Neuronal stem cell (in vitro differentiated cells): ENCODE results near the gene ENO4.

Experiments used
- DNase-seq: peaks from one replicate; pipeline ENCODE4 v3.0.0-alpha.2; 2013; ENCODE audit warnings: low spot score
- H2AFZ ChIP-seq: one replicate; pipeline ENCODE4 v1.6.1; 2013; ENCODE audit warnings: mild to moderate bottlenecking, low read length, inconsistent platforms
- H2AK5ac ChIP-seq: 2 replicates; pipeline ENCODE4 v1.6.1; 2013; ENCODE audit warnings: low read depth, mild to moderate bottlenecking, inconsistent platforms, low read length, moderate library complexity, mixed read lengths
- H2BK120ac ChIP-seq: 2 replicates; pipeline ENCODE4 v1.6.1; 2013; ENCODE audit warnings: low read depth, mild to moderate bottlenecking, inconsistent platforms, low read length, moderate library complexity, mixed read lengths
- H2BK12ac ChIP-seq: one replicate; pipeline ENCODE4 v1.6.1; 2013; ENCODE audit warnings: low read length, inconsistent platforms
- H2BK15ac ChIP-seq: 2 replicates; pipeline ENCODE4 v1.6.1; 2013; ENCODE audit warnings: mild to moderate bottlenecking, low read length, inconsistent platforms, mixed read lengths
- H2BK5ac ChIP-seq: one replicate; pipeline ENCODE4 v1.6.1; 2013; ENCODE audit warnings: inconsistent platforms, mild to moderate bottlenecking, low read length, moderate library complexity
- H3K14ac ChIP-seq: one replicate; pipeline ENCODE4 v1.6.1; 2013; ENCODE audit warnings: low read length, inconsistent platforms
- H3K18ac ChIP-seq: 2 replicates; pipeline ENCODE4 v1.6.1; 2013; ENCODE audit warnings: low read length, inconsistent platforms
- H3K23ac ChIP-seq: 2 replicates; pipeline ENCODE4 v1.6.1; 2013; ENCODE audit warnings: low read depth, mild to moderate bottlenecking, mixed read lengths, low read length, inconsistent platforms; ENCODE audit not compliant: poor library complexity
- H3K27ac ChIP-seq: replicated peaks from 3 replicates; pipeline ENCODE4 v1.5.1; 2013; ENCODE audit warnings: low read length, inconsistent platforms
- H3K27me3 ChIP-seq, 3 experiments: 2 replicates each; pipeline ENCODE4 v1.6.1; 2013; ENCODE audit warnings: low read length in 3 of 3, mild to moderate bottlenecking in 2 of 3, inconsistent platforms in 1 of 3, low read depth in 1 of 3, mixed read lengths in 1 of 3, moderate library complexity in 1 of 3; ENCODE audit not compliant: control insufficient read depth in 3 of 3, insufficient read depth in 3 of 3
- H3K36me3 ChIP-seq, 2 donors: replicated peaks in 1 of 2; 2 replicates each; pipeline ENCODE4 v1.6.1; 2013; ENCODE audit warnings: low read length in 2 of 2; ENCODE audit not compliant: control insufficient read depth in 2 of 2, insufficient read depth in 2 of 2
- H3K4ac ChIP-seq: 2 replicates; pipeline ENCODE4 v1.6.1; 2013; ENCODE audit warnings: inconsistent platforms, mild to moderate bottlenecking, low read length, moderate library complexity
- H3K4me1 ChIP-seq, 2 donors: 1 replicate in 1 of 2; 2 replicates in 1 of 2; pipeline ENCODE4 v1.6.1; 2013; ENCODE audit warnings: low read length in 2 of 2, low read depth in 1 of 2; ENCODE audit not compliant: control insufficient read depth in 2 of 2, insufficient read depth in 1 of 2
- H3K4me2 ChIP-seq: one replicate; pipeline ENCODE4 v1.6.1; 2013; ENCODE audit warnings: mild to moderate bottlenecking, low read length, inconsistent platforms; ENCODE audit not compliant: insufficient read depth, poor library complexity, severe bottlenecking
- H3K4me3 ChIP-seq, 2 donors: 2 replicates each; pipeline ENCODE4 v1.5.1; 2013; ENCODE audit warnings: low read length in 2 of 2, mild to moderate bottlenecking in 2 of 2, inconsistent platforms in 1 of 2, moderate library complexity in 1 of 2
- H3K79me1 ChIP-seq: one replicate; pipeline ENCODE4 v1.6.1; 2013; ENCODE audit warnings: low read depth, mild to moderate bottlenecking, inconsistent platforms, low read length, moderate library complexity
- H3K9ac ChIP-seq: one replicate; pipeline ENCODE4 v1.6.1; 2013; ENCODE audit warnings: mild to moderate bottlenecking, low read depth, low read length, inconsistent platforms; ENCODE audit not compliant: poor library complexity
- H3K9me3 ChIP-seq, 2 donors: replicated peaks in 1 of 2; 2 replicates each; pipeline versions ENCODE3 to v1.6.1; 2013; ENCODE audit warnings: low read length in 2 of 2, mild to moderate bottlenecking in 2 of 2, inconsistent platforms in 1 of 2, low read depth in 1 of 2, mixed read lengths in 1 of 2, moderate library complexity in 1 of 2; ENCODE audit not compliant: control insufficient read depth in 2 of 2, insufficient read depth in 1 of 2
- H4K8ac ChIP-seq: one replicate; pipeline ENCODE4 v1.6.1; 2013; ENCODE audit warnings: low read depth, mild to moderate bottlenecking, inconsistent platforms, low read length, moderate library complexity
- H4K91ac ChIP-seq: one replicate; pipeline ENCODE4 v1.6.1; 2013; ENCODE audit warnings: low read length, low read depth, mild to moderate bottlenecking, inconsistent platforms; ENCODE audit not compliant: poor library complexity
- WGBS, 2 donors: extraction: QIAGEN DNeasy Blood & Tissue Kit; methylation state at CpG; one replicate each; pipeline ENCODE4 v1.1.7; 2013; ENCODE audit warnings: missing lambda C conversion rate in 2 of 2, mixed read lengths in 1 of 2; ENCODE audit not compliant: insufficient read length in 2 of 2, insufficient replicate concordance in 1 of 2; ENCODE audit errors: extremely low coverage in 2 of 2; 5-methylcytosine and 5-hydroxymethylcytosine counted together

Gene ENO4

DNA sequence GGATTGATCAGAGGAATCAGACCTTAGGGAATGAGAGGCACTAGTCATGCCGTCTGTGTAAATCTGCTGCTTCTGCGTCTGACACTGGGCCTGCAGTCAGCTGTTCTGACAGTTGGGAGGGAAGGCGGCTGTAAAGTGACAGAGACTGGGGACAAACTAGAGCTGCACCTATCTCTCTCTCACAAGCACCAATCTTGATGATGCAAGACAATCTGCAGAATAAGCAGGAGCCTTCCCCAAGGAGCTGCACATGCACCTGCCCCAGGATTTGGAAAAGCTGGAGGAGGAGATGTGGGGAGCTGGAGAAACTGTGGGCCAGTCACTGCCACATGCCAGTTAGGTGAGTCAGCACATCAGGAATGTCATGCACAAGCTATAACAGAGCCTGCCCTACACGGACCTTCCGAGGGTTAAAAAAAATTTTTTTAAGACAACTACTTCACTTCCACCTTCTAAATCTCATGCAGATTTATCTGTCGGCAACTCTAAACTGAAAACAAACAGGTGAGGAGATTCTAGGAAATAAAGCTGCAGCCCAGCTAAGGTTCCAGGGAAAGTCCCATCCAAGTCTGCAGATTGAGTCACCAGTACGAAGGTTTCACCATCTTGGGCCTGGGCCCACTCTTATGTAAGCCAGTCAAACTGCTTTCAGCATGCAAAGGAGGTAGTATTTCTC lies 39.2 kb downstream of the ENO4 start:
- H2BK120ac ChIP-seq = no peak overlapping the region
- no peak overlapping the region for H3K23ac ChIP-seq
- H3K4me2 ChIP-seq = no peak overlapping the region
- no peak overlapping the region for H3K4ac ChIP-seq
- no peak overlapping the region for H3K4me3 ChIP-seq
- H3K18ac ChIP-seq = no peak overlapping the region
- no peak overlapping the region for H2BK12ac ChIP-seq
- no peak overlapping the region for H2BK15ac ChIP-seq
- H2AK5ac ChIP-seq = no peak overlapping the region
- peaks cover 0 to 21% (median 0%) of the 10 kb centered on the region in 3 experiments for H3K27me3 ChIP-seq
- no peak overlapping the region for H3K9ac ChIP-seq
- WGBS, 2 donors = no CpG with 5 or more reads among the region's 7 CpGs
- H4K8ac ChIP-seq = no peak overlapping the region
- H3K36me3 ChIP-seq = no peaks in the 10 kb centered on the region
- H3K27ac ChIP-seq = no peak overlapping the region
- DNase-seq = no peak
- no peaks in the 10 kb centered on the region for H3K79me1 ChIP-seq
- H3K4me1 ChIP-seq = peaks cover 8 to 18% of the 10 kb centered on the region in 2 donors
- H3K9me3 ChIP-seq = no peaks in the 10 kb centered on the region
- no peak overlapping the region for H4K91ac ChIP-seq
- no peak overlapping the region for H2BK5ac ChIP-seq
- no peak overlapping the region for H2AFZ ChIP-seq
- H3K14ac ChIP-seq = no peak overlapping the region

DNA sequence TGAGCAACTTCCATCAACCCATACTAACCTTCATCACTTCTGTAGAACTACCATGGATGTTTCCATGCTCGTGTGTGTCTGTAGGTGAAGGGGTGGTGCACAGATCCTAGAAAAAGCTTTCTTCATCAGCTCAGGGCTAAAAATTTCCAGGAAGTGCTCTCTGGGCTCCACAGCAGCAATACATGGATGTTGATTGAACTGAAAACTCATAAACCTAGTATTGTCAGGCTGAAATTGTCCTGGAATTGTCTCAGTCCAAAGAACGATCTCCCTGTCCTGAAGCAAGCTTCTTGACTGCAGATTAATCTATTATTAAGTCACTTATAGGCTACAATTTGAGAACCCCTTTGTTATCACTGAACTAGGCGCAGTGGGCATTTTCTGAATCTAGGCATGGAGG lies 39.8 kb downstream of the ENO4 start:
- Histone ChIP-seq H2AFZ (no peak overlapping the region), H3K23ac (no peak overlapping the region), H3K18ac (no peak overlapping the region), H3K4me2 (no peak overlapping the region), H3K9me3 (no peaks in the 10 kb centered on the region), H3K4me1 (peaks cover 9 to 18% of the 10 kb centered on the region in 2 donors), H3K27ac (no peak overlapping the region), H3K36me3 (no peaks in the 10 kb centered on the region), H2AK5ac (no peak overlapping the region), H2BK5ac (no peak overlapping the region), H3K14ac (no peak overlapping the region), H4K8ac (no peak overlapping the region), H3K79me1 (no peaks in the 10 kb centered on the region), H4K91ac (no peak overlapping the region), H2BK120ac (no peak overlapping the region), H3K4me3 (no peak overlapping the region), H3K9ac (no peak overlapping the region), H2BK12ac (no peak overlapping the region), H3K4ac (no peak overlapping the region), H3K27me3 (peaks cover 0 to 17% (median 0%) of the 10 kb centered on the region in 3 experiments), H2BK15ac (no peak overlapping the region)
- DNase-seq = no peak
- no CpG with 5 or more reads among the region's 3 CpGs for WGBS, 2 donors

DNA sequence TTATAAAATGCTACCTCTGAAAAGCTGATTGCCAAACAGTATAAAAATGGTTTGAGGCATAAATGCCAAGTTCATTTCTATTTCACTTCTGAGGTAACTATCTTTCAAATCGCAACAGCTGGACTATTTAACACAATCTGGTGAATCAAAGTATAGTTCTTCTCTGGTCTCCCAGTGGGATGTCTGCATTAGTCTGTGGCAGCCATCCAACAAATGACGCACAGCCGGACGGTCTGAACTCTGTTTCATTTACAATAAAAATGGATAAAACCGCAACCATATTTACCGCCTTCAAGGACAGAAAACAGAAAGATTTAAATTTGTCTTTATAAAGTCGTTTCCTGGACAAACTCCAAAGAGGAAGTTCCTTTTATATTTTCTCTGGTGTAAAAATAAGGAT lies 41.9 kb downstream of the ENO4 start:
- Histone ChIP-seq H3K14ac (no peak overlapping the region), H3K79me1 (no peaks in the 10 kb centered on the region), H3K4me2 (no peak overlapping the region), H2BK120ac (no peak overlapping the region), H2AK5ac (no peak overlapping the region), H3K4me1 (peaks cover 9 to 17% of the 10 kb centered on the region in 2 donors), H2BK5ac (no peak overlapping the region), H3K27ac (no peak overlapping the region), H3K4ac (no peak overlapping the region), H3K9ac (no peak overlapping the region), H3K27me3 (peaks cover 0 to 7% (median 0%) of the 10 kb centered on the region in 3 experiments), H3K4me3 (no peak overlapping the region), H4K91ac (no peak overlapping the region), H3K36me3 (no peaks in the 10 kb centered on the region), H2AFZ (no peak overlapping the region), H3K18ac (no peak overlapping the region), H3K23ac (no peak overlapping the region), H4K8ac (no peak overlapping the region), H2BK12ac (no peak overlapping the region), H2BK15ac (no peak overlapping the region), H3K9me3 (no peaks in the 10 kb centered on the region)
- no peak for DNase-seq
- WGBS, 2 donors = no CpG with 5 or more reads among the region's 7 CpGs

DNA sequence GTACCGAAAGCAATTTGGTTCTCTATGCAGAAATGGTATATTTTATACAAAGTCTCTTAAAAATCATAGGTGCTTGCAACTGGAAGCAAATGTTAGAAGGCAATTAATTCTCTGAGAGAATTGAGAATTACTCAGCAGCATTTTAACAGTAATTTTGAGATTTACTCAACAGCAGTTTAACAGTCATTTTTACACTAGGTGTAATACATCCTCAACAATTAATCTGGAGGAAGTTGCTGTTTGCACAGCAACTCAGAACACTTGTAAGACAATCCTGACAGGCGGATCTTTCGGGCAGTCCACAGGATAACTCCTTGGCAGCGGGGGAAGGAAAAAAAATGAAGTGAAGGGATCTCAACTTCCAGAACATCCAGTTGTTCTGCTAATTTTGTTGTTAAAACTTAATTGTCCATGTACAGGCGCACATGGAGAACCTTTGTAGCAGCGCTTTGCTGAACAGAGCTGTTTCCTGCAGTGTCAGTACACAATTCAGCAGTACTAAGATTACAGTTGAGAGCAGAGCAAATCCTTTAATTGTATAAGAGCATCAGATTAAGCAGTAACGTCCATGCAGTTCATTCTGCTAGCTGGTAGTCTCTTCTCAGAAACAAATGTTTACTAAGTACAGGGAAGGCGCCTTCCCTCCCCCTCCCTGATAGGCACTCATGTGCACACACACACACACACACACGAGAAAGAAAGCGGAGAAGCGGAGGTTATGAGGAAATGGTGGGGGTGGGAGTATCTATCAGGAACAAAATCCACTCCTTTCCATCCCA lies 43.8 kb downstream of the ENO4 start:
- peak overlapping the region; percentile 63 for H2AFZ ChIP-seq
- no peak overlapping the region for H4K8ac ChIP-seq
- no peak overlapping the region for H3K14ac ChIP-seq
- H3K4me2 ChIP-seq = peak overlapping the region; percentile 13
- H3K18ac ChIP-seq = no peak overlapping the region
- no peak overlapping the region for H2BK5ac ChIP-seq
- H2BK12ac ChIP-seq = no peak overlapping the region
- H3K27me3 ChIP-seq = peaks cover 0 to 6% (median 0%) of the 10 kb centered on the region in 3 experiments
- H3K27ac ChIP-seq = peak overlapping the region; percentile 42
- no peak overlapping the region for H2BK15ac ChIP-seq
- H3K23ac ChIP-seq = no peak overlapping the region
- H3K4me1 ChIP-seq = peaks cover 9 to 10% of the 10 kb centered on the region in 2 donors
- no peaks in the 10 kb centered on the region for H3K36me3 ChIP-seq
- no peaks in the 10 kb centered on the region for H3K9me3 ChIP-seq
- no peak overlapping the region for H2BK120ac ChIP-seq
- no peak for DNase-seq
- no peak overlapping the region for H3K4me3 ChIP-seq
- no peaks in the 10 kb centered on the region for H3K79me1 ChIP-seq
- H3K9ac ChIP-seq = no peak overlapping the region
- no peak overlapping the region for H4K91ac ChIP-seq
- no peak overlapping the region for H2AK5ac ChIP-seq
- no peak overlapping the region for H3K4ac ChIP-seq
- no CpG with 5 or more reads among the region's 11 CpGs for WGBS, 2 donors
